Measurements from ENCODE around the gene ZMYND12. TPM values are rescaled to one million over a fixed set of nuclear protein-coding genes. Genes with fewer than 3 reads are reported as not detected.

ZMYND12 gene
- total RNA-seq, 1 donor: 3.3 TPM

DNA sequence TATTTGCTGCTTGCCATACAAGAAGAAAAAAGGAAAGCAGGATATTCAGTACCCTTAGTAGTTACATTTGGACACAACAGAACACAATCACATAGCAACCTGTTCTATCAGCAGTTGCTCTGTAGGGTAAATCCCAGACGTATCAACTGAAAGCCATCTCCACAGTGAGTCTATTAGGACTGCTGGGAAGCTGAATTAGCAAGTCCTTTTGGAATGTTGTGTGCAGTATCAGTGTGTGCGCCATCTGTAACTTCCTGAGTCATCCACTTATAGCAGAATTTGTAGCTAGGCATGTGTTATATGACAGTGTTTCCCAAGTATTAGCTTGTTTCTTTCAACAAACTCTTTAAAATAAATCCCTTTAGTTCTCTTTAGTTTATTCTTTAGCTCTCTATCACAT is 28.6 kb upstream of the ZMYND12 start:
- H3K79me2 ChIP-seq (ENCODE audit: insufficient read depth, low read length): no peaks in the 10 kb centered on the region
- H3K27me3 ChIP-seq (ENCODE audit: insufficient read depth, low read length): peaks cover 2% of the 10 kb centered on the region
- TF ChIP-seq, protein P1, sequence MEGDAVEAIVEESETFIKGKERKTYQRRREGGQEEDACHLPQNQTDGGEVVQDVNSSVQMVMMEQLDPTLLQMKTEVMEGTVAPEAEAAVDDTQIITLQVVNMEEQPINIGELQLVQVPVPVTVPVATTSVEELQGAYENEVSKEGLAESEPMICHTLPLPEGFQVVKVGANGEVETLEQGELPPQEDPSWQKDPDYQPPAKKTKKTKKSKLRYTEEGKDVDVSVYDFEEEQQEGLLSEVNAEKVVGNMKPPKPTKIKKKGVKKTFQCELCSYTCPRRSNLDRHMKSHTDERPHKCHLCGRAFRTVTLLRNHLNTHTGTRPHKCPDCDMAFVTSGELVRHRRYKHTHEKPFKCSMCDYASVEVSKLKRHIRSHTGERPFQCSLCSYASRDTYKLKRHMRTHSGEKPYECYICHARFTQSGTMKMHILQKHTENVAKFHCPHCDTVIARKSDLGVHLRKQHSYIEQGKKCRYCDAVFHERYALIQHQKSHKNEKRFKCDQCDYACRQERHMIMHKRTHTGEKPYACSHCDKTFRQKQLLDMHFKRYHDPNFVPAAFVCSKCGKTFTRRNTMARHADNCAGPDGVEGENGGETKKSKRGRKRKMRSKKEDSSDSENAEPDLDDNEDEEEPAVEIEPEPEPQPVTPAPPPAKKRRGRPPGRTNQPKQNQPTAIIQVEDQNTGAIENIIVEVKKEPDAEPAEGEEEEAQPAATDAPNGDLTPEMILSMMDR (IDR thresholded peaks at IDR 0.05; ENCODE audit: extremely low read depth, low read depth, low read length): no peak
- H2AFZ ChIP-seq (ENCODE audit: low read length): no peak overlapping the region
- H3K27ac ChIP-seq (ENCODE audit: low read depth, low read length): peak overlapping the region; percentile 65
- H3K4me2 ChIP-seq (ENCODE audit: insufficient read depth, low read length): peak overlapping the region; percentile 63
- no peaks in the 10 kb centered on the region for H4K20me1 ChIP-seq (ENCODE audit: insufficient read depth, low read length)
- no peaks in the 10 kb centered on the region for H3K9me3 ChIP-seq (ENCODE audit: low read depth, low read length)
- no peak overlapping the region for H3K4me3 ChIP-seq (ENCODE audit: insufficient read depth, low read length)
- no peaks in the 10 kb centered on the region for H3K36me3 ChIP-seq (ENCODE audit: insufficient read depth, low read length)
- DNase-seq (ENCODE audit: insufficient read length, low spot score, missing footprints): peak; percentile 71
- H3K4me1 ChIP-seq (ENCODE audit: insufficient read depth, low read length): peaks cover 3% of the 10 kb centered on the region

DNA sequence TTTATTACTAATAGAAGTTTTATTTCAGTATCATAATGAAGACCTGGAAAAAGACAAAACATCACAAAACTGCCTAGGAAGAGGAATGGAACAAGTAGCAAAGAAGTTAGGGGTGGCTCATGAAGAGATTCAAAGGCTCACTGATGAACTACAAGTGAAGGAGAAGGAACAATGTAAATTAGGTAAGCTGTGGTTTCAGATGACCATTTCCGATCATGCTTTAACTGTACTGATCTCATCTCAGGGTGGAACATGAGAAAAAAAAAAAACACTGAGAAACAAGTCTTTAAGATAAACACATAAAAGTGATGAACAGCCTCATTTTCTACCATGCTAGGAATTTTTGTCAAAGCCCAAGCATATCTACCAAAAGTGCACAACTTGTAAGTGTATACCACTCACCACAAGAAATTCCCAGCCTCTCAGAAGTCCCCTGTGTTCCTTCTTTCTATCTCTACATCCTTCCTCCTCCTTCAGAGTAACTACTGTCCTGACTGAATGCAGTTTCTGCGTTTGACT is 26.9 kb upstream of the ZMYND12 start:
- H2AFZ ChIP-seq (ENCODE audit: low read length): no peak overlapping the region

DNA sequence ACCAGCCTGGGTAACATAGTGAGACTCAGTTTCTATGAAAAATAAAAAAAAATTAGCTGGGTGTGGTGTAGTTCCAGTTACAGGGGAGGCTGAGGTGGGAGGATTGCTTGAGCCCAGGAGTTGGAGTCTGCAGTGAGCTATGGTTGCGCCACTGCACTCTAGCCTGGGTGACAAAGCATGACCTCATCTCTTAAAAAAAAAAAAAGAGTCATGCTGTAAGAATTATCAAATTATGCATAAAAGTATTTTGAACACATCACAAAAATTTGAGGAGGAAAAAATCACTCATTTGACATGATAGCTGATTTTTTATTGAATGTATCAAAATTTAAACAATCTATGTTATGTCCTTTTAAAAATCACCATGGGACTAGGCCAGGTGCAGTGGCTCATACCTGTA is 25.1 kb upstream of the ZMYND12 start:
- Histone ChIP-seq H3K27ac (ENCODE audit: low read depth, low read length) (no peak overlapping the region), H3K36me3 (ENCODE audit: insufficient read depth, low read length) (no peaks in the 10 kb centered on the region), H3K27me3 (ENCODE audit: insufficient read depth, low read length) (no peaks in the 10 kb centered on the region), H3K79me2 (ENCODE audit: insufficient read depth, low read length) (no peaks in the 10 kb centered on the region), H3K4me2 (ENCODE audit: insufficient read depth, low read length) (no peak overlapping the region), H2AFZ (ENCODE audit: low read length) (no peak overlapping the region), H4K20me1 (ENCODE audit: insufficient read depth, low read length) (no peaks in the 10 kb centered on the region), H3K4me1 (ENCODE audit: insufficient read depth, low read length) (peaks cover 3% of the 10 kb centered on the region), H3K4me3 (ENCODE audit: insufficient read depth, low read length) (no peak overlapping the region), H3K9me3 (ENCODE audit: low read depth, low read length) (no peaks in the 10 kb centered on the region)
- DNase-seq (ENCODE audit: insufficient read length, low spot score, missing footprints): no peak
- TF ChIP-seq, protein P1 (IDR thresholded peaks at IDR 0.05; ENCODE audit: extremely low read depth, low read depth, low read length): no peak

More for the DNA sequence above, 26.9 kb upstream of the ZMYND12 start:
- Histone ChIP-seq H3K27me3 (ENCODE audit: insufficient read depth, low read length) (peaks cover 2% of the 10 kb centered on the region), H3K79me2 (ENCODE audit: insufficient read depth, low read length) (no peaks in the 10 kb centered on the region), H3K4me2 (ENCODE audit: insufficient read depth, low read length) (no peak overlapping the region), H3K4me3 (ENCODE audit: insufficient read depth, low read length) (no peak overlapping the region), H3K9me3 (ENCODE audit: low read depth, low read length) (no peaks in the 10 kb centered on the region), H3K4me1 (ENCODE audit: insufficient read depth, low read length) (peaks cover 3% of the 10 kb centered on the region), H3K36me3 (ENCODE audit: insufficient read depth, low read length) (no peaks in the 10 kb centered on the region), H4K20me1 (ENCODE audit: insufficient read depth, low read length) (no peaks in the 10 kb centered on the region), H3K27ac (ENCODE audit: low read depth, low read length) (no peak overlapping the region)
- TF ChIP-seq, protein P1 (IDR thresholded peaks at IDR 0.05; ENCODE audit: extremely low read depth, low read depth, low read length): no peak
- no peak for DNase-seq (ENCODE audit: insufficient read length, low spot score, missing footprints)

DNA sequence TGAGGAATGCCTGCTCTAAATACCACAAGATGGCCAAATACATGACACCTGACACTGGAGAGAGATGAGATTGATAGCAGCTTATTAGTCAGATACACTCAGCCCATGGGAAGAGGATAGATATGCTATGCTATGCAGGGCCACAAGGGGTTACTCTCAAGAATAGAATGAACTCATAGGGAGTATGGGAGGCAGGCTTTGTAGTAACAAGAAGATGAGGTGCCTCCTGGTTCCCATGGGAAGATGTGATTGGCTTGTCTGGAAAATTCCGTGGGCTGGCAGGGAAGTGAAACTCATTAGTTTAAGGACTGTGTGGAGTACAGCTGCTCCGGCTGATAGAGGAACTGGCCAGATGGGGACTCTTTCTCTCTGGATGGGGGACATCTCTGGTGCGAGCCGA is 23.8 kb upstream of the ZMYND12 start:
- TF ChIP-seq, protein P1 (IDR thresholded peaks at IDR 0.05; ENCODE audit: extremely low read depth, low read depth, low read length): peak; percentile 20
- Histone ChIP-seq H3K79me2 (ENCODE audit: insufficient read depth, low read length) (no peaks in the 10 kb centered on the region), H3K27ac (ENCODE audit: low read depth, low read length) (no peak overlapping the region), H2AFZ (ENCODE audit: low read length) (no peak overlapping the region), H3K4me3 (ENCODE audit: insufficient read depth, low read length) (no peak overlapping the region), H4K20me1 (ENCODE audit: insufficient read depth, low read length) (no peaks in the 10 kb centered on the region), H3K4me1 (ENCODE audit: insufficient read depth, low read length) (peaks cover 3% of the 10 kb centered on the region), H3K4me2 (ENCODE audit: insufficient read depth, low read length) (no peak overlapping the region), H3K9me3 (ENCODE audit: low read depth, low read length) (no peaks in the 10 kb centered on the region), H3K27me3 (ENCODE audit: insufficient read depth, low read length) (no peaks in the 10 kb centered on the region), H3K36me3 (ENCODE audit: insufficient read depth, low read length) (no peaks in the 10 kb centered on the region)
- DNase-seq (ENCODE audit: insufficient read length, low spot score, missing footprints): no peak
